GM12874 (cell line): Measurements from ENCODE around the gene PCED1A.

Experiments used
- TF ChIP-seq, protein P1 (sequence below): IDR thresholded peaks from 2 replicates; pipeline ENCODE4 v1.5.1; 2011; ENCODE audit warnings: low read depth, mild to moderate bottlenecking, control low read depth, low read length, moderate library complexity; ENCODE audit not compliant: insufficient read depth

Gene PCED1A

DNA sequence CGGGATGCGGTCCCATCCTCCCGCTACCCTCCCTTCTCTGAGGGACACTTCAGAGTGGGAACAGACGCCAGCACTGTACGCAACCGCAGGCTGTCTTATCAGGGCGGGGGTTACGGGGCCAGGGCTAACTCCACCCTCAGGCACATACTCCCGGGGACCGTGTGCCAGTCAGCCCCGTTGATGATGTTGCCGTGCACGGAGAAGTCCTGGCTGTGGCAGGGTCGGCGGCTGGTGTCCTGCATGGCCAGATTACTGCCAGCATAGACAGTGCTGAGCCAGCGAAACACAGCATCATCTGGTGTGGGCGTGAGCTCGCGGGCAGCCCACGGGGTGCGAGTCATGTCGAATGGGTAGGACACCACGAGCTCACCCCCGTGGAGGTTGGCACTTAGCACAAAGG lies 45.0 kb downstream of the PCED1A start:
- TF ChIP-seq, protein P1, sequence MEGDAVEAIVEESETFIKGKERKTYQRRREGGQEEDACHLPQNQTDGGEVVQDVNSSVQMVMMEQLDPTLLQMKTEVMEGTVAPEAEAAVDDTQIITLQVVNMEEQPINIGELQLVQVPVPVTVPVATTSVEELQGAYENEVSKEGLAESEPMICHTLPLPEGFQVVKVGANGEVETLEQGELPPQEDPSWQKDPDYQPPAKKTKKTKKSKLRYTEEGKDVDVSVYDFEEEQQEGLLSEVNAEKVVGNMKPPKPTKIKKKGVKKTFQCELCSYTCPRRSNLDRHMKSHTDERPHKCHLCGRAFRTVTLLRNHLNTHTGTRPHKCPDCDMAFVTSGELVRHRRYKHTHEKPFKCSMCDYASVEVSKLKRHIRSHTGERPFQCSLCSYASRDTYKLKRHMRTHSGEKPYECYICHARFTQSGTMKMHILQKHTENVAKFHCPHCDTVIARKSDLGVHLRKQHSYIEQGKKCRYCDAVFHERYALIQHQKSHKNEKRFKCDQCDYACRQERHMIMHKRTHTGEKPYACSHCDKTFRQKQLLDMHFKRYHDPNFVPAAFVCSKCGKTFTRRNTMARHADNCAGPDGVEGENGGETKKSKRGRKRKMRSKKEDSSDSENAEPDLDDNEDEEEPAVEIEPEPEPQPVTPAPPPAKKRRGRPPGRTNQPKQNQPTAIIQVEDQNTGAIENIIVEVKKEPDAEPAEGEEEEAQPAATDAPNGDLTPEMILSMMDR: no peak

DNA sequence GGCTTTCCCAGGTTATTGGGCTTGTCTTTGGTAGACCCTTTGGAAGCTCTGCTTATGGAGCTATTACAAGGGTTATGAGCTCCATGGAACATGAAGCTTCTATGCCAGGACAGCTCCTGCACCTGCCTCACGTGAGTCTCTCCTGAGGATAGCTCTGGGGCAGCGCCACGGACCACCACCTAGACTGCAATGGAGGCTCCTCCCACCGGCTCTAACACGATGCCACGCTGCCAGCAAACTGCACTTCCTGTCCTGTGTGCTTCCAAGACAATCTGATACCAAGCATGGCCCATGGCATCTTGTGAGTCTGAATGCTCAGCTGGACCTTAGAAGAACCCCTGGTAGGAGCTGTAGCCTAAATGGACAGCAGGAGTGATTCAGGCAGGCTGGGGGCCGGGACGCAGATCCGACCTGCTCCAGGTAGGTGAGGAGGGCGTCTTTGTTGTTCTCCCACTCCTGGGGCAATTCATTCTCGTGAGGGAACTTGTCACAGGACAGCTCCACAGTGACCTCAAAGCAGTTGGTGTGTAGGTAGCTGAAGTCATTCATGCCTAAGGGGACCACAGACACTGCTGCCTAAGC lies 45.5 kb downstream of the PCED1A start:
- TF ChIP-seq, protein P1: no peak

DNA sequence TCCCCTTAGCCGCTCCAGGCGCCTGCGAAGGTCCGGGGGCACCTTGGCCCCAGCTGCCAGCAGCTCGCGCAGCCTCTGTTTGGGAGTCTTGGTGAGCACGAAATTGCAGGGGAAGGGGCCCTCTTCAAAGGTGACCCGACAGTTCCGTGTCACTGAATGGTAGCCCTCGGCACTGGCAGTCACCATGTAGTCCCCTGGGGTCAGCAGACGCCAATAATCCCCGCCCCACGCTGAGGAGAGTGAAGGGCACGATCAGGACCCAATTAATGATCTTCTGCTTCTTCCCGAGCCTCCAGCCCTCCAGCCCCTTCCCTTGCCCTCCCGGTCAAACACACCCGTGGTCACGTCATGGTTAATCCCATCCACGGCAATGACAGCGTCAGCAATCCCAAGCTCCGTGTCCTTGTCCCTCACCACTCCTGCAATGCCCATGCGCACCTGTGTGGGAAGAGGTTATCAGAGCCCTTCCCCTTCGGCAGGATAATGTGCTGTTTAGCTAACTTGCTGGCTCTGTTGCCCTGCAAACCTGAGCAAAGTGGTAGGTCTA lies 46.2 kb downstream of the PCED1A start:
- TF ChIP-seq, protein P1: no peak

DNA sequence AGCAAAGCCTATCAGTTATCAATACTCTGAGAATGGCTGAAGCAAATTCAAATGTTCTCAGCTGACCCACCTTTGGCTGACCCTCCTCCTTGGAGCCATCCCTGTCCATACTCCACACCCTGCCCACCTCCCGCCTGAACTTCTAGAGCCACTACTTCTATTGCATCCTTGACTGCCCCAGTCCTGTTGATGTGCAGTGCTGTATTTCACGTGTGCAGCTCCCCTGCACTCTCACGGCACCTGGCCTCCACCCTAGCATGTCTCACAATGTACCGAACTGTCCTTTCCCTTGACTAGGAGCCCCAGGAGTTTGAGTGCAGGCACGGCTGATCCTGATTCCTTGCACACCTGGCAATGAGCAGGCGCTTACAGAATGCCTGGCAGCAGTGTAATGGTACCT lies 47.0 kb downstream of the PCED1A start:
- TF ChIP-seq, protein P1: no peak
